B cell (primary cell): ENCODE data around the gene TMEM238L. TPM values are rescaled to one million over a fixed set of nuclear protein-coding genes. Genes with fewer than 3 reads are reported as not detected.

Source experiments
- ATAC-seq: fragments of 200-7000 bp; cut with Tn5 transposase; one replicate; pipeline ENCODE4 v1.10.0; 2021; ENCODE audit warnings: low read depth, mild to moderate bottlenecking, moderate number of reproducible peaks, moderate library complexity
- CTCF ChIA-PET: fragments of 350-600 bp; sonication (Branson Sonifier 250); formaldehyde crosslinking; loops from one replicate; lab custom pipeline; 2021; ENCODE audit warnings: antibody characterized with exemption, inconsistent platforms; lab: Charles Lee
- POLR2A ChIA-PET: fragments of 350-600 bp; sonication (Branson Sonifier 250); formaldehyde crosslinking; loops from one replicate; lab custom pipeline; 2021; ENCODE audit warnings: antibody characterized with exemption; lab: Charles Lee
- DNase-seq: peaks from one replicate; pipeline ENCODE4 v3.0.0; 2013
- H2AFZ ChIP-seq: 2 replicates; pipeline ENCODE4 v1.6.1; 2012; ENCODE audit warnings: mild to moderate bottlenecking, low read depth, low read length; ENCODE audit not compliant: insufficient read depth, poor library complexity, severe bottlenecking
- H3K27ac ChIP-seq, 2 donors: 1 replicate in 1 of 2; 2 replicates in 1 of 2; pipeline ENCODE4 v1.5.1; 2012 to 2013; ENCODE audit warnings: low read length in 2 of 2, mild to moderate bottlenecking in 2 of 2, moderate library complexity in 1 of 2
- H3K27me3 ChIP-seq, 4 experiments: fragments of 200-600 bp in 1 of 4; sonication (generic) in 1 of 4; replicated peaks in 1 of 4; 1 replicate in 2 of 4; 2 replicates in 2 of 4; pipeline versions ENCODE4 v1.6.1 to v1.7.0; 2013 to 2016; ENCODE audit warnings: low read length in 3 of 4, mild to moderate bottlenecking in 2 of 4, mixed read lengths in 1 of 4, moderate library complexity in 1 of 4; ENCODE audit not compliant: insufficient read depth in 4 of 4, control insufficient read depth in 3 of 4; ENCODE audit errors: control extremely low read depth in 1 of 4
- H3K36me3 ChIP-seq, 2 experiments: replicated peaks in 1 of 2; 1 replicate in 1 of 2; 2 replicates in 1 of 2; pipeline versions ENCODE4 v1.6.1 to v1.7.1; 2013; ENCODE audit warnings: low read length in 1 of 2; ENCODE audit not compliant: insufficient read depth in 2 of 2, control insufficient read depth in 1 of 2; ENCODE audit errors: control extremely low read depth in 1 of 2, extremely low read depth in 1 of 2
- H3K4me1 ChIP-seq, 2 donors: fragments of 200-600 bp in 1 of 2; sonication (generic) in 1 of 2; 1 replicate in 1 of 2; 2 replicates in 1 of 2; pipeline versions ENCODE4 v1.5.1 to v1.6.1; 2013 to 2017; ENCODE audit warnings: low read length in 2 of 2; ENCODE audit not compliant: control insufficient read depth in 2 of 2, insufficient read depth in 2 of 2
- H3K4me2 ChIP-seq: replicated peaks from 2 replicates; pipeline ENCODE3; 2012; ENCODE audit warnings: mild to moderate bottlenecking, low read depth, low read length; ENCODE audit not compliant: poor library complexity, severe bottlenecking
- H3K4me3 ChIP-seq, 5 experiments: fragments of 200-600 bp in 1 of 5; sonication (generic) in 1 of 5; 1 replicate in 3 of 5; 2 replicates in 2 of 5; pipeline versions ENCODE4 v1.5.1 to v1.7.0; 2011 to 2016; ENCODE audit warnings: low read length in 4 of 5, mild to moderate bottlenecking in 4 of 5, low read depth in 2 of 5, control low read depth in 1 of 5, moderate library complexity in 1 of 5; ENCODE audit not compliant: insufficient read depth in 1 of 5; ENCODE audit errors: control extremely low read depth in 1 of 5, extremely low read depth in 1 of 5
- H3K79me2 ChIP-seq: fragments of 200-600 bp; sonication (generic); one replicate; pipeline ENCODE4 v1.6.0; 2016; ENCODE audit warnings: low read length; ENCODE audit not compliant: control insufficient read depth, insufficient read depth
- H3K9ac ChIP-seq: fragments of 200-600 bp; sonication (generic); 2 replicates; pipeline ENCODE4 v1.6.1; 2017; ENCODE audit warnings: mild to moderate bottlenecking, low read length, moderate library complexity
- H3K9me3 ChIP-seq, 3 donors: one replicate each; pipeline versions ENCODE4 v1.6.1 to v1.7.1; 2013; ENCODE audit warnings: low read length in 2 of 3; ENCODE audit not compliant: control insufficient read depth in 2 of 3, insufficient read depth in 1 of 3; ENCODE audit errors: control extremely low read depth in 1 of 3
- H4K20me1 ChIP-seq: 2 replicates; pipeline ENCODE4 v1.6.0; 2012; ENCODE audit warnings: mild to moderate bottlenecking, low read length; ENCODE audit not compliant: insufficient read depth, control insufficient read depth, poor library complexity, severe bottlenecking
- H3K27ac Mint-ChIP-seq: one replicate; pipeline ENCODE4 v1.8.0; 2021; ENCODE audit warnings: mixed read lengths
- H3K27me3 Mint-ChIP-seq: one replicate; pipeline ENCODE4 v1.8.0; 2021; ENCODE audit warnings: mixed read lengths
- H3K4me1 Mint-ChIP-seq: one replicate; pipeline ENCODE4 v1.8.0; 2021; ENCODE audit warnings: mixed read lengths
- H3K4me3 Mint-ChIP-seq: one replicate; pipeline ENCODE4 v1.8.0; 2021; ENCODE audit warnings: mixed read lengths
- H3K9me3 Mint-ChIP-seq: one replicate; pipeline ENCODE4 v1.8.0; 2022; ENCODE audit warnings: mixed read lengths; ENCODE audit not compliant: insufficient read depth
- EZH2 ChIP-seq: IDR thresholded peaks from 2 replicates; pipeline ENCODE4 v1.6.1; 2012; ENCODE audit warnings: borderline replicate concordance, low read depth, mild to moderate bottlenecking, moderate library complexity, low read length; ENCODE audit not compliant: insufficient read depth, poor library complexity, severe bottlenecking
- WGBS: methylation state at CpG from one replicate; pipeline ENCODE4 v1.1.5; 2013; ENCODE audit warnings: missing lambda C conversion rate; ENCODE audit not compliant: insufficient coverage; 5-methylcytosine and 5-hydroxymethylcytosine counted together
- intact Hi-C: fragments of 100-400 bp; cut with micrococcal nuclease; formaldehyde crosslinking; loops from one replicate; pipeline ENCODE4 v1.10.0; 2022
- polyA plus RNA-seq: library from polyadenylated mRNA; depleted of rRNA; stranded (reverse); fragments of >200 nt; gene quantifications from 2 replicates; pipeline ENCODE4 v1.2.3, GENCODE V29; 2012
- total RNA-seq, 2 donors: library from RNA; stranded (reverse); fragments of 120-200 nt in 1 of 2; gene quantifications; 1 replicate in 1 of 2; 2 replicates in 1 of 2; pipeline versions ENCODE4 v1.2.3 to v1.2.4, GENCODE V29; 2013 to 2022
- TF ChIP-seq, protein P1 (sequence below): fragments of 200-600 bp; IDR thresholded peaks from one replicate; pipeline ENCODE4 v1.8.0; 2022; ENCODE audit warnings: antibody characterized with exemption, mild to moderate bottlenecking

Gene TMEM238L
- total and polyA plus RNA-seq, 2 donors (not counting 1 experiment from before 2014, with no cell fraction given), result not detected

DNA sequence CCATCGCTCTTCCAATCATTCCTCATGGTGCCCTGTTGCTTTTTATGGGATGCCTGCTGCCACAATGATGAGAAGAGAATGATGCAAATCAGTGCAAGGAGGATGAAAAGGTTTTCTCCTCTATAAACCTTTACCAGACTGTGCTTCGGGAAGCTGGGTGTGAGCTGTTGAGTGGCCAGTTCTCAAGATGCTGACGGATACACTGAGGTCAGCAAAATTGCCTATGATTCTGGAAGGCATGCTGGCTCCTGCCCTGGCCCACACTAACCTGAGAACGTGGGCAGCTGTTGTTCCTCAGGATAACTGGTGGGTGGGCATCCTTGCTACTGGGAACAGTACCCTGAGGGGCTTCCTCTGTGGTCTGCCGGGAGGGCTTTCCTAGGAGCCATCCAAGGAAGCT, 34.8 kb upstream of the TMEM238L start:
- 83% methylated on average over 3 of the region's 5 CpGs for WGBS
- ATAC-seq, result no peak
- no peaks in the 10 kb centered on the region for H3K4me1 Mint-ChIP-seq

GRCh38 chr17:10837921-10838320, 34.0 kb upstream of the TMEM238L start, which contains the start of gene PIRT:
Gene PIRT (minus strand): TSS chr17:10838087. CDS start chr17:10825645, 12,442 bp downstream.
- H3K27me3 ChIP-seq, result no peaks in the 10 kb centered on the region
- 92% methylated on average over 7 of the region's 8 CpGs for WGBS
- H3K4me2 ChIP-seq, result no peak within 1 kb of the TSS
- TF ChIP-seq, protein P1, sequence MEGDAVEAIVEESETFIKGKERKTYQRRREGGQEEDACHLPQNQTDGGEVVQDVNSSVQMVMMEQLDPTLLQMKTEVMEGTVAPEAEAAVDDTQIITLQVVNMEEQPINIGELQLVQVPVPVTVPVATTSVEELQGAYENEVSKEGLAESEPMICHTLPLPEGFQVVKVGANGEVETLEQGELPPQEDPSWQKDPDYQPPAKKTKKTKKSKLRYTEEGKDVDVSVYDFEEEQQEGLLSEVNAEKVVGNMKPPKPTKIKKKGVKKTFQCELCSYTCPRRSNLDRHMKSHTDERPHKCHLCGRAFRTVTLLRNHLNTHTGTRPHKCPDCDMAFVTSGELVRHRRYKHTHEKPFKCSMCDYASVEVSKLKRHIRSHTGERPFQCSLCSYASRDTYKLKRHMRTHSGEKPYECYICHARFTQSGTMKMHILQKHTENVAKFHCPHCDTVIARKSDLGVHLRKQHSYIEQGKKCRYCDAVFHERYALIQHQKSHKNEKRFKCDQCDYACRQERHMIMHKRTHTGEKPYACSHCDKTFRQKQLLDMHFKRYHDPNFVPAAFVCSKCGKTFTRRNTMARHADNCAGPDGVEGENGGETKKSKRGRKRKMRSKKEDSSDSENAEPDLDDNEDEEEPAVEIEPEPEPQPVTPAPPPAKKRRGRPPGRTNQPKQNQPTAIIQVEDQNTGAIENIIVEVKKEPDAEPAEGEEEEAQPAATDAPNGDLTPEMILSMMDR, result no peak
- TF ChIP-seq EZH2, result no peak
- no peaks in the 10 kb centered on the region for H3K27me3 Mint-ChIP-seq
- no peak for DNase-seq
- no peak within 1 kb of the TSS for H3K9ac ChIP-seq
- no peaks in the 10 kb centered on the region for H3K4me1 ChIP-seq
- no peak within 1 kb of the TSS for H3K4me3 ChIP-seq
- H4K20me1 ChIP-seq, result no peaks in the 10 kb centered on the region
- ATAC-seq, result no peak
- ChIA-PET POLR2A (no interaction called here), CTCF (interaction anchor here (1.3 kb wide), 1 partner anchor 11 kb away, joined by 3 read pairs; no protein-coding TSS in a partner anchor)
- H3K9me3 Mint-ChIP-seq, result no peaks in the 10 kb centered on the region
- H3K4me1 Mint-ChIP-seq, result no peaks in the 10 kb centered on the region
- H3K27ac Mint-ChIP-seq, result no peak within 1 kb of the TSS
- no peaks in the 10 kb centered on the region for H3K79me2 ChIP-seq
- no peaks in the 10 kb centered on the region for H3K9me3 ChIP-seq
- intact Hi-C loops, result no loop called here
- H2AFZ ChIP-seq, result no peak within 1 kb of the TSS
- H3K27ac ChIP-seq, result no peak within 1 kb of the TSS
- H3K36me3 ChIP-seq, result no peaks in the 10 kb centered on the region
- no peak within 1 kb of the TSS for H3K4me3 Mint-ChIP-seq

More for the DNA sequence above, 34.8 kb upstream of the TMEM238L start:
- intact Hi-C loops, result no loop called here
- H4K20me1 ChIP-seq, result no peaks in the 10 kb centered on the region
- Mint-ChIP-seq H3K27ac (no peak overlapping the region), H3K27me3 (no peaks in the 10 kb centered on the region), H3K9me3 (no peaks in the 10 kb centered on the region), H3K4me3 (no peak overlapping the region)
- H3K27ac ChIP-seq, result no peak overlapping the region
- CTCF ChIA-PET, result interaction anchor here (1.3 kb wide), 1 partner anchor 10 kb away, joined by 3 read pairs; no protein-coding TSS in a partner anchor
- TF ChIP-seq EZH2, result no peak
- TF ChIP-seq, protein P1, result no peak
- H3K36me3 ChIP-seq, result no peaks in the 10 kb centered on the region
- no peaks in the 10 kb centered on the region for H3K9me3 ChIP-seq
- no peak for DNase-seq
- H3K4me1 ChIP-seq, result no peaks in the 10 kb centered on the region
- POLR2A ChIA-PET, result no interaction called here
- no peaks in the 10 kb centered on the region for H3K79me2 ChIP-seq
- no peak overlapping the region for H2AFZ ChIP-seq
- no peak overlapping the region for H3K4me2 ChIP-seq
- H3K27me3 ChIP-seq, result peaks cover 0 to under 1% (median 0%) of the 10 kb centered on the region in 4 experiments
- H3K9ac ChIP-seq, result no peak overlapping the region
- H3K4me3 ChIP-seq, result no peak overlapping the region
